ENCODE results near the gene TOR1AIP2. TPM values are rescaled to one million over a fixed set of nuclear protein-coding genes. Genes with fewer than 3 reads are reported as not detected.

TOR1AIP2 gene
- total and polyA plus RNA-seq, 2 of the 13 experiments (the other 11 are each of a cell fraction or from before 2014, with no cell fraction given): 35.2 to 65.8 TPM

- TF ChIP-seq ZNF142 (CRISPR knock-in tag; IDR thresholded peaks at IDR 0.05): no peak
- no peak for TF ChIP-seq ZBTB8A (CRISPR knock-in tag; IDR thresholded peaks at IDR 0.05; ENCODE audit: borderline replicate concordance, low read depth)
- no peak for TF ChIP-seq MYPOP (CRISPR knock-in tag; IDR thresholded peaks at IDR 0.05)
Observed at GRCh38 chr1:179810367-179810715, 67.3 kb downstream of the TOR1AIP2 start (continued).

GRCh38 chr1:179809506-179810366, 67.9 kb downstream of the TOR1AIP2 start:
- Histone ChIP-seq H4K20me1 (ENCODE audit: insufficient read depth, low read length) (no peaks in the 10 kb centered on the region), H3K79me2 (ENCODE audit: insufficient read depth, low read length) (no peaks in the 10 kb centered on the region), H3K4me3 (replicated peaks in 1 of 3; ENCODE audit: insufficient read depth in 1 of 3, low read depth in 2 of 3, low read length in 3 of 3) (no peak overlapping the region), H2AFZ (ENCODE audit: low read length) (no peak overlapping the region), H3K27me3 (ENCODE audit: control insufficient read depth in 1 of 2, insufficient read depth in 2 of 2, low read length in 2 of 2) (peaks cover 16 to 48% of the 10 kb centered on the region in 2 experiments; a peak in 4 of 5 replicates), H3K27ac (ENCODE audit: extremely low read length, insufficient read depth, low read length) (no peak overlapping the region), H3K9ac (ENCODE audit: insufficient read depth, low read depth, low read length) (no peak overlapping the region), H3K4me2 (ENCODE audit: low read depth, low read length) (no peak overlapping the region), H3K9me3 (ENCODE audit: low read length) (no peaks in the 10 kb centered on the region), H3K36me3 (replicated peaks in 1 of 2; ENCODE audit: control insufficient read depth in 1 of 2, insufficient read depth in 2 of 2, low read length in 2 of 2) (no peaks in the 10 kb centered on the region), H3K4me1 (ENCODE audit: insufficient read depth, low read length) (peaks cover 15% of the 10 kb centered on the region)
- TF ChIP-seq HOXD1 (CRISPR knock-in tag; IDR thresholded peaks at IDR 0.05) (no peak), NR2F1 (CRISPR knock-in tag; IDR thresholded peaks at IDR 0.05) (no peak), CREB1 (IDR thresholded peaks at IDR 0.05) (peak; percentile 21; the same call in 1 of the 2 replicates), CREB1 (CRISPR knock-in tag; IDR thresholded peaks at IDR 0.05) (no peak), XRCC5 (optimal IDR thresholded peaks at IDR 0.05; ENCODE audit: low read length) (peak; percentile 47), STAG1 (CRISPR knock-in tag; IDR thresholded peaks at IDR 0.05) (peak; percentile 53), CTCF (CRISPR knock-in tag; IDR thresholded peaks at IDR 0.05) (peak; percentile 88), SMC3 (IDR thresholded peaks at IDR 0.05; ENCODE audit: low read length) (peak; percentile 84), ZNF501 (CRISPR knock-in tag; IDR thresholded peaks at IDR 0.05) (0 out of 2 replicates have a peak, but pooled peaks have one; percentile 32)
- ChIA-PET CTCF (ENCODE audit: low intra/inter-chr PET ratio, low total read pairs) (interaction anchor here (1.4 to 3.3 kb wide), 2 partner anchors 100 to 104 kb away, joined by 4 to 43 read pairs; no protein-coding TSS in a partner anchor), POLR2A (no interaction called here)
- peak; percentile 60 for DNase-seq (ENCODE audit: low spot score)
- intact Hi-C loops (cut with micrococcal nuclease; ENCODE audit: unreplicated experiment) (loop anchor here (1.0 kb wide), 1 partner anchor 103 kb away; no protein-coding TSS in a partner anchor), in situ Hi-C loops (cut with HindIII; ENCODE audit: extremely low pct_ligation_motif_present, low pct_unique_long_range_greater_than_20kb) (no loop called here)
- ATAC-seq: peak; percentile 72
- no TSS peak for BruUV-seq (replicated peaks)
- peak; percentile 72 for FAIRE-seq
- WGBS (ENCODE audit: low lambda C conversion rate): 26% methylated on average over 12 of the region's 14 CpGs

Measured in HepG2 (cell line).